Lung (tissue), 12 donors: ENCODE data around the gene RNF11. TPM values are rescaled to one million over a fixed set of nuclear protein-coding genes. Genes with fewer than 3 reads are reported as not detected.
"Not testable (repeated sequence)": the region's sequence is repeated elsewhere in the genome, so short reads cannot be mapped to it uniquely, and the experiment has no call there.

Experiments
- ATAC-seq: fragments of 200-7000 bp; cut with Tn5 transposase; one replicate; pipeline ENCODE4 v1.9.1; 2020; ENCODE audit warnings: moderate number of reproducible peaks; ENCODE audit not compliant: insufficient read depth, low FRiP score
- DNase-seq, 3 donors: peaks; one replicate each; pipeline ENCODE4 v3.0.0-alpha.2; 2013 to 2017
- H3K27ac ChIP-seq, 2 donors: one replicate each; pipeline ENCODE4 v1.5.1; 2013; ENCODE audit warnings: mild to moderate bottlenecking in 2 of 2, moderate library complexity in 2 of 2, control low read depth in 1 of 2, inconsistent platforms in 1 of 2, low read depth in 1 of 2, low read length in 1 of 2
- H3K27me3 ChIP-seq, 3 donors: one replicate each; pipeline ENCODE4 v1.5.1; 2013; ENCODE audit warnings: low read length in 2 of 3; ENCODE audit not compliant: control insufficient read depth in 3 of 3, insufficient read depth in 3 of 3
- H3K36me3 ChIP-seq, 4 donors: one replicate each; pipeline ENCODE4 v1.5.1; 2013; ENCODE audit warnings: low read length in 4 of 4, mild to moderate bottlenecking in 1 of 4, moderate library complexity in 1 of 4; ENCODE audit not compliant: control insufficient read depth in 4 of 4, insufficient read depth in 4 of 4
- H3K4me1 ChIP-seq, 5 donors: one replicate each; pipeline ENCODE4 v1.5.1; 2013; ENCODE audit warnings: low read length in 5 of 5, mild to moderate bottlenecking in 2 of 5, moderate library complexity in 1 of 5; ENCODE audit not compliant: control insufficient read depth in 5 of 5, insufficient read depth in 5 of 5
- H3K4me3 ChIP-seq: one replicate; pipeline ENCODE4 v1.5.1; 2013; ENCODE audit warnings: mild to moderate bottlenecking, control low read depth, moderate library complexity
- H3K9ac ChIP-seq, 2 donors: one replicate each; pipeline ENCODE4 v1.5.1; 2013; ENCODE audit warnings: low read length in 2 of 2, control low read depth in 1 of 2; ENCODE audit not compliant: insufficient read depth in 1 of 2
- H3K9me3 ChIP-seq, 4 donors: one replicate each; pipeline ENCODE4 v1.5.1; 2013; ENCODE audit warnings: low read length in 3 of 4, mild to moderate bottlenecking in 1 of 4, moderate library complexity in 1 of 4; ENCODE audit not compliant: control insufficient read depth in 4 of 4, insufficient read depth in 3 of 4
- CTCF ChIP-seq: IDR thresholded peaks from 2 replicates; pipeline ENCODE4 v1.5.1; 2012; ENCODE audit warnings: mild to moderate bottlenecking; ENCODE audit errors: control extremely low read depth, extremely low read depth
- WGBS, 2 donors: extraction: QIAGEN DNeasy Blood & Tissue Kit; methylation state at CpG; one replicate each; pipeline ENCODE4 v1.1.7; 2013; 5-methylcytosine and 5-hydroxymethylcytosine counted together
- polyA plus RNA-seq, 2 donors: library from polyadenylated mRNA; stranded (reverse); fragments of 200-250 nt; gene quantifications; one replicate each; pipeline ENCODE4 v1.2.1, GENCODE V29; 2013
- total RNA-seq, 2 donors: library from RNA; depleted of rRNA in 1 of 2; stranded (reverse); fragments of >200 nt in 1 of 2; gene quantifications; one replicate each; pipeline ENCODE4 v1.2.1, GENCODE V29; 2014 to 2021
- donor health status: control.
- donor health status: control.
- donor health status: Bipolar disorder and iron deficiency.
- donor health status: healthy.
- donor health status: DM: yes; HTN: yes; CAD: no.

The RNF11 gene
- total and polyA plus RNA-seq, 4 donors: 36.6 to 149 (median 71.4) TPM

DNA sequence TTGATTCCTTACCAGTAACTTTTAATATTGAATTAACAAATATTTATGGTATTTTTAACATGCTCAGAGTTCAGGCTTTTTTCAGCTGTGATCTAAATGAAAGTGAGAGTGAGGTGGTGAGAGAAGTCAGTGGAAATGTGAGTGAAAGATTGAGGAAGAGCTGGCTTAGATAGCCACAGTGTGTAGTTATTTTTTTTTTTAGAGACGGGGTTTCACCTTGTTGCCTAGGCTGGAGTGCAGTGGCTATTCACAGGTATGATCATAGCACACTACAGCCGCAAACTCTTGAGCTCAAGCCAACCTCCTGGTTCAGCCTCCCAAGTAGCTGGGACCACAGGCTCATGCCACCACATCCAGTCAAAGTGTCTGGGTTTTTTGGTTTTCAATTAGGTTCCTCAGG lies 10.9 kb downstream of the RNF11 start:
- Histone ChIP-seq H3K4me3 (no peak overlapping the region), H3K9ac (no peak overlapping the region), H3K36me3 (peaks cover 0 to 2% (median 0%) of the 10 kb centered on the region in 4 donors), H3K9me3 (no peaks in the 10 kb centered on the region), H3K4me1 (peaks cover 0 to 16% (median 0%) of the 10 kb centered on the region in 5 donors), H3K27ac (no peak overlapping the region), H3K27me3 (no peaks in the 10 kb centered on the region)
- WGBS, 2 donors: 76 to 90% methylated on average over 2 of the region's 2 CpGs
- no peak for DNase-seq
- no peak for ATAC-seq
- no peak for TF ChIP-seq CTCF

DNA sequence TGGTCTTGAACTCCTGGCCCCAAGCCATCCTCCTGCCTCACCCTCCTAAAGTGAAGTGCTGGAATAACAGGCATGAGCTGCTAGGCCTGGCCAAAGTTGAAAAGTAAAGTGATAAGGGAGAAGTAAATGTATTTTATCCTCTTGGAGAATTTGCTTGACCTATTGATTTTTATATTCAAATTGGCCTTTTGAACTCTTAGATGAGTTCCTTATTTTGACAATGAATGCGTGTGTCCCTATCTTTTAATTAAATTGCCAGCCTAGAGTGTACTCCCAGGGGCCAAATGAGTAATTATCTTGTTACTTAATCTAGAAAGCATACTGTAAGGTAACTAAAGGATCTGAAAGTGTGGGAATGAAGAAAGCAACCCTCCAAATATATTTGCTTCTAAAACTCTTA lies 11.4 kb downstream of the RNF11 start:
- Histone ChIP-seq H3K9me3 (no peaks in the 10 kb centered on the region), H3K27ac (no peak overlapping the region), H3K4me1 (peaks cover 0 to 16% (median 0%) of the 10 kb centered on the region in 5 donors), H3K4me3 (no peak overlapping the region), H3K27me3 (no peaks in the 10 kb centered on the region), H3K9ac (no peak overlapping the region), H3K36me3 (peaks cover 0 to 2% (median 0%) of the 10 kb centered on the region in 4 donors)
- no peak for TF ChIP-seq CTCF
- ATAC-seq (no peak), DNase-seq (no peak)
- WGBS, 2 donors: 58 to 88% methylated on average over 1 of the region's 1 CpG

DNA sequence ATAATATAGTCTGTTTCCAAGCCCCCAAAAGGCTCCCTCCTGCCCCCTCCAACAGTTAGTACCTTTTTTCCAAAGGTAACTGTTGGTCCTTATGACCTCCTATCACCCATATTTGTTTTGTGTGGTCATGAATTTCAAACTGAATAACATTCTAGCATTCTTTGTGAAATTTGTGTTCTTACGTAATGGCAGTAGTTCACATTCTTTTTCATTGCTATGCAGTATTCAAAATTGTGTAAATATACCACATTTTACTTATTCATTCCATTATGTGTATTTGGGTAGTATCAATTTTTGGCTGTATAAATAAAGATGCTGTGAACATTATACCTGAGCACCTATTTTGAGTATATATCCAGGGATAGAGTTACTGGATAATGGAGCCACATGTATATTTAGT lies 13.4 kb downstream of the RNF11 start:
- Histone ChIP-seq H3K9me3 (no peaks in the 10 kb centered on the region), H3K9ac (no peak overlapping the region), H3K36me3 (no peaks in the 10 kb centered on the region), H3K27ac (no peak overlapping the region), H3K4me1 (peaks cover 0 to 13% (median 0%) of the 10 kb centered on the region in 5 donors), H3K27me3 (no peaks in the 10 kb centered on the region), H3K4me3 (no peak overlapping the region)
- ATAC-seq: no peak
- DNase-seq: no peak
- no peak for TF ChIP-seq CTCF
- WGBS, 2 donors: 89% methylated on average over 1 of the region's 1 CpG

GRCh38 chr1:51250729-51251128 lies 14.7 kb downstream of the RNF11 start:
- not testable (repeated sequence) for H3K27ac ChIP-seq, DNase-seq, H3K36me3 ChIP-seq, H3K9me3 ChIP-seq, H3K4me3 ChIP-seq, H3K9ac ChIP-seq, ATAC-seq, H3K27me3 ChIP-seq
- peaks cover 0 to 18% (median 4%) of the 10 kb centered on the region in 5 donors for H3K4me1 ChIP-seq
- 97 to 100% methylated on average over 9 to 14 of the region's 14 CpGs for WGBS, 2 donors

DNA sequence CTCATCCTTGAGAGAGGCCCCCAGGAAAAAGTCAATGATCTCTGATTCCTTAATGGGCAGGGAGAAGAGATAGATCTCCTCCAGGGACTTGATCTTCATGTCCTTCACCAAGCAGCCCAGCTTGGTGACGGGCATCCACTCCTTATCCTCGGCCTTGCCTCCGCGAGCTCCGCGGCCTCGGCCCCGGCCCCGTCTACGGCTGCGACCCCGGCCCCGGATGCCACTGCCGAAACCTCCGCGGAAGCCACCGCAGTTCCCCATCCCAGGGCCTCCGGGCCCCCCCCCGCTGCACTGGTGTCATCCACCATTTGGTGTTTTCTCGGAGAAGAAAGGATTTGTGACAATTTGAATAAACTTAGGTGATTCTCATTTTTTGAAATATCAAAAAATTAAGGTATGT lies 15.1 kb downstream of the RNF11 start:
- H3K4me1 ChIP-seq: peaks cover 0 to 20% (median 4%) of the 10 kb centered on the region in 5 donors

More for the DNA sequence above, 15.1 kb downstream of the RNF11 start:
- not testable (repeated sequence) for H3K36me3 ChIP-seq, DNase-seq, H3K4me3 ChIP-seq, H3K9me3 ChIP-seq, ATAC-seq, H3K27ac ChIP-seq, H3K27me3 ChIP-seq, H3K9ac ChIP-seq
- WGBS, 2 donors: 99% methylated on average over 20 of the region's 20 CpGs
